ENCODE data around the gene ELK1.

Gene ELK1

GRCh38 chrX:47623540-47624027 lies 26.8 kb downstream of the ELK1 start:
- TF ChIP-seq CTCF (IDR thresholded peaks at IDR 0.05; ENCODE audit: low read depth, low read length, missing control alignments) = no peak

GRCh38 chrX:47621851-47622250 lies 28.5 kb downstream of the ELK1 start:
- DNase-seq (ENCODE audit: extremely low read depth, low read depth) = no peak
- no peak overlapping the region for H3K4me3 ChIP-seq (replicated peaks; ENCODE audit: low read depth, low read length)
- no peak for TF ChIP-seq CTCF (IDR thresholded peaks at IDR 0.05; ENCODE audit: low read depth, low read length, missing control alignments)

More at GRCh38 chrX:47623540-47624027, 26.8 kb downstream of the ELK1 start:
- DNase-seq (ENCODE audit: extremely low read depth, low read depth) = peak; percentile 46
- H3K4me3 ChIP-seq (replicated peaks; ENCODE audit: low read depth, low read length) = peak overlapping the region; percentile 7; the same call in 1 of the 2 replicates

GRCh38 chrX:47620303-47620685 lies 30.1 kb downstream of the ELK1 start:
- TF ChIP-seq CTCF (IDR thresholded peaks at IDR 0.05; ENCODE audit: low read depth, low read length, missing control alignments) = no peak
- DNase-seq (ENCODE audit: extremely low read depth, low read depth) = no peak
- no peak overlapping the region for H3K4me3 ChIP-seq (replicated peaks; ENCODE audit: low read depth, low read length)

GRCh38 chrX:47619486-47620302 lies 30.7 kb downstream of the ELK1 start, which contains the start of gene SYN1:
Gene SYN1 (minus strand): TSS chrX:47619857. CDS start chrX:47619728, 129 bp downstream.
- peak; percentile 14 for DNase-seq (ENCODE audit: extremely low read depth, low read depth)
- peak within 1 kb of the TSS; percentile 13; the same call in 1 of the 2 replicates for H3K4me3 ChIP-seq (replicated peaks; ENCODE audit: low read depth, low read length)

GRCh38 chrX:47618923-47619485 lies 31.4 kb downstream of the ELK1 start:
- no peak overlapping the region for H3K4me3 ChIP-seq (replicated peaks; ENCODE audit: low read depth, low read length)
- TF ChIP-seq CTCF (IDR thresholded peaks at IDR 0.05; ENCODE audit: low read depth, low read length, missing control alignments) = no peak
- DNase-seq (ENCODE audit: extremely low read depth, low read depth) = no peak

More at GRCh38 chrX:47619486-47620302, 30.7 kb downstream of the ELK1 start, which contains the start of gene SYN1:
- no peak for TF ChIP-seq CTCF (IDR thresholded peaks at IDR 0.05; ENCODE audit: low read depth, low read length, missing control alignments)

- TF ChIP-seq CTCF (IDR thresholded peaks at IDR 0.05; ENCODE audit: low read depth, low read length, missing control alignments) = no peak
- no peak for DNase-seq (ENCODE audit: extremely low read depth, low read depth)
- H3K4me3 ChIP-seq (replicated peaks; ENCODE audit: low read depth, low read length) = no peak overlapping the region
These were observed 35.7 kb downstream of the ELK1 start for GRCh38 chrX:47614618-47615017.

All from HFF-Myc (cell line).